AG09309 (cell line): ENCODE data around the gene FJX1.

Source experiments
- DNase-seq: peaks from one replicate; pipeline ENCODE4 v3.0.0-alpha.2; 2010; ENCODE audit warnings: low read depth
- H3K4me3 ChIP-seq: 2 replicates; pipeline ENCODE4 v1.5.1; 2011; ENCODE audit warnings: mild to moderate bottlenecking, low read depth, low read length, moderate library complexity; ENCODE audit not compliant: control insufficient read depth
- CTCF ChIP-seq: IDR thresholded peaks from 2 replicates; pipeline ENCODE4 v1.5.1; 2011; ENCODE audit warnings: mild to moderate bottlenecking, low read depth, low read length, inconsistent platforms; ENCODE audit not compliant: insufficient read depth, control insufficient read depth; ENCODE audit errors: missing control alignments

Gene FJX1

DNA sequence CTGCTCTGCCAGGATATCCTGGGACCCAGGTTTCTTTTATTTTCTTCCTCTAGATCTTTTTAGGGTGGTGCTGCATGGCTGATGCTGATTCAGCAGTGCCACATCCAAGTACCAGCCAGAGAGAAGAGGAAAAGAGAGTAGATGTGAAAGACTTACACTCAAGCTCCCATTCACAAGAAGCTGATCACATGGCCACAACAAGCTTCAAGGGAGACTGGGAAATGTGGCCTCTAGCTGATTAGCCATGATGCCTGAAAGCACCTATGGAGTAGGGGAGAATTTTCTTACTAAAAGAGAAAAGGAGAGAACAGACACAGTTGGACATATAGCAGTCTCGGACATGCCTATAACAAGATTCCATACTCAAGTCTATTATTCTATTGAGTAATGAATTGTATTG, 34.4 kb upstream of the FJX1 start:
- no peak overlapping the region for H3K4me3 ChIP-seq
- DNase-seq: no peak

DNA sequence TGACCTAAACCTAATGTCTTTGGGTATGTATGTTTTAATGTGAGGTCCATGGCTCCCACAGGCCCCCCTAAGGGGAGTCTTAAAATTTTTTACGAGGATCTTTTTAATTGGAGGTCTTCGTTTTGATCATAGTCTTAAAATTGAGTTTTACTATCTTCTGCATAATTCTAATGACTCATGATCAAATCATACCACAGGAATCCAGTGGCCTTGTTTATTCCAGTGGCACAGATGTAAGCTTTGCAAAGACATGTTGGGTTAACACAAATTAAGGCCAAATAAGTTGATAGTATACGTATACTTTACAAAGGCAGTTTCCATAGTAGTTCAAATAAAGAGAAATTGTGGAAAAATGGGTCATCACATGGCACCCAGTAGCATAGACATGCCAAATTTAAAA, 33.9 kb upstream of the FJX1 start:
- H3K4me3 ChIP-seq: no peak overlapping the region
- TF ChIP-seq CTCF: no peak
- peak; percentile 45 for DNase-seq

More for the DNA sequence above, 34.4 kb upstream of the FJX1 start:
- no peak for TF ChIP-seq CTCF

- TF ChIP-seq CTCF: no peak
- no peak for DNase-seq
- no peak overlapping the region for H3K4me3 ChIP-seq
These were observed 32.8 kb upstream of the FJX1 start for GRCh38 chr11:35585416-35585815.

DNA sequence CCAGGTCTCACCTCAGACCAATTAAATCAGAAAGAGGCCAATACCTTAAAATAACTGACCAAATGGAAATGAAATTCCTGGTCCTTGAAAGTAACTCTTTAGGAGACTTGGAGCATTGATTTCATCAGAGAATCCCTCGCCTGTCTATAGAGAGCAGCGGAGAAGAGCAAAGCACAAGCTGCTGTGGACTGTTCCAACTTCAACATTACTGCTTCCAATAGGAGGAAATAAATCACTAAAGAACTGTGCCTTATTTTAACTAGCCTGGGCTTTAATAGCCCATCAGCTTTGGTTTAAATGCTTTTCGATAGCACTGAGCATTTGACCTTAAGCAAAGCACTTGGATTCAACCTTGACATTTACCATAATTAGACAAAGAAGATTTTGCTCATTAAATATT, 32.0 kb upstream of the FJX1 start:
- DNase-seq: no peak
- TF ChIP-seq CTCF: no peak
- H3K4me3 ChIP-seq: no peak overlapping the region

- DNase-seq: no peak
- TF ChIP-seq CTCF: no peak
- H3K4me3 ChIP-seq: no peak overlapping the region
These were observed 30.3 kb upstream of the FJX1 start for GRCh38 chr11:35587972-35588371.

DNA sequence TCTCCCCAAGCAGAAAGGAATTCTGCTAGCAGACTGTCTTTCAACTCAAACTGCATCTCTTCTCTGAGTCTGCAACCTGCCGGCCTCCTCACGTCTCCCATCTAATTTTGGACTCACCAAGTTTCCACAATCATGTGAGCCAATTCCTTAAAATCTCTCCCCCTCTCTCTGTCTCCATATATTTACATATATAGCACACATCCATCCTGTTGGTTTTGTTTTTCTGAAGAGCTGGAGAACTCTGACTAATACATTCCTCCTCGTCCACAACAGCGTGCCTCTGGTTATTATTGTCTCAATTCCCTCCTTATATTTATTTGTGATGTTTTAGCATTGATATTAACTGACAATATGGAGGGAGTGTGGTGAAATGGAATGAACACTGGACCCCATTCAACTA, 29.6 kb upstream of the FJX1 start:
- H3K4me3 ChIP-seq: no peak overlapping the region
- TF ChIP-seq CTCF: no peak
- no peak for DNase-seq

DNA sequence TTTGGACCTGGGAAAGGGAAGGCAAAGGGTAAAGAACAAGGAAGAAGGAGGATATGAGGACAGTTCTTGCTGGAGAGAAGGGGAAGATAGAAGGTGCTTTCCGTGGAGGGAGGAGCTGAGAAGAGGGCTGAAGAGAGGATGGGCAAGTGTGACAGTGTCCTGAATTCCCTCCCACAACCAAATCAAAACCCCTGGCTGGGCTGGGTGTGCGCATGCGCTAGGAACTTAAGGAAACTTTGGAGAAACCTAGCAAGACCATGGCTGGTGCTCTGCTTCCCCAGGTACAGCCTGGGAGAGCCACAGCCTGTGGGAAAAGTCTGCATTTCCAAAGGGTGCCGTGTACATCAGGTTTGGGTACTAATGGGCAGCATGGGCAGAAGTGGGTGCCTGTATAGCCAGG, 29.0 kb upstream of the FJX1 start:
- no peak for DNase-seq
- no peak for TF ChIP-seq CTCF
- no peak overlapping the region for H3K4me3 ChIP-seq
